ENCODE results near the gene STAT5B.

The STAT5B gene

DNA sequence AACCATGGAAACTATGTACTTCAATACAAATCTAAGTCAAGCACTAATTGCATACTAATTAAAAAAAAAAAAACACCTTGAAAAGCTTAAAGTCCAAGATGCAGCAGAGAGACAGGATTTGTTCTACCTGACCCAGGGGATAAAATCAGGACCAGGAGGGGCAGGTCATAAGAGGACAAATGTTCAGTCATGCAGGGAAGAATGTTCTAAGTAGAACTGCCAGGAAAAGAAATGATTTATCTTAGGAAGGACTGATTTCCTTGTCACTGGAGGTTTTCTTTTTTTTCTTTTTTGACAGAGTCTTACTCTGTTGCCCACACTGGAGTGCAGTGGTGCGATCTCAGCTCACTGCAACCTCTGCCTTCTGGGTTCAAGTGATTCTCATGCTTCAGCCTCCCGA is 72.8 kb downstream of the STAT5B start:
- TF ChIP-seq, protein P1, sequence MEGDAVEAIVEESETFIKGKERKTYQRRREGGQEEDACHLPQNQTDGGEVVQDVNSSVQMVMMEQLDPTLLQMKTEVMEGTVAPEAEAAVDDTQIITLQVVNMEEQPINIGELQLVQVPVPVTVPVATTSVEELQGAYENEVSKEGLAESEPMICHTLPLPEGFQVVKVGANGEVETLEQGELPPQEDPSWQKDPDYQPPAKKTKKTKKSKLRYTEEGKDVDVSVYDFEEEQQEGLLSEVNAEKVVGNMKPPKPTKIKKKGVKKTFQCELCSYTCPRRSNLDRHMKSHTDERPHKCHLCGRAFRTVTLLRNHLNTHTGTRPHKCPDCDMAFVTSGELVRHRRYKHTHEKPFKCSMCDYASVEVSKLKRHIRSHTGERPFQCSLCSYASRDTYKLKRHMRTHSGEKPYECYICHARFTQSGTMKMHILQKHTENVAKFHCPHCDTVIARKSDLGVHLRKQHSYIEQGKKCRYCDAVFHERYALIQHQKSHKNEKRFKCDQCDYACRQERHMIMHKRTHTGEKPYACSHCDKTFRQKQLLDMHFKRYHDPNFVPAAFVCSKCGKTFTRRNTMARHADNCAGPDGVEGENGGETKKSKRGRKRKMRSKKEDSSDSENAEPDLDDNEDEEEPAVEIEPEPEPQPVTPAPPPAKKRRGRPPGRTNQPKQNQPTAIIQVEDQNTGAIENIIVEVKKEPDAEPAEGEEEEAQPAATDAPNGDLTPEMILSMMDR (conservative IDR thresholded peaks at IDR 0.05; ENCODE audit: low read length) = no peak
- DNase-seq (ENCODE audit: low read depth) = no peak
- no peak overlapping the region for H3K4me3 ChIP-seq (ENCODE audit: low read length)

- TF ChIP-seq, protein P1 (conservative IDR thresholded peaks at IDR 0.05; ENCODE audit: low read length) = no peak
- H3K4me3 ChIP-seq (ENCODE audit: low read length) = no peak overlapping the region
- no peak for DNase-seq (ENCODE audit: low read depth)
Observed at GRCh38 chr17:42202696-42203095, 73.5 kb downstream of the STAT5B start.

DNA sequence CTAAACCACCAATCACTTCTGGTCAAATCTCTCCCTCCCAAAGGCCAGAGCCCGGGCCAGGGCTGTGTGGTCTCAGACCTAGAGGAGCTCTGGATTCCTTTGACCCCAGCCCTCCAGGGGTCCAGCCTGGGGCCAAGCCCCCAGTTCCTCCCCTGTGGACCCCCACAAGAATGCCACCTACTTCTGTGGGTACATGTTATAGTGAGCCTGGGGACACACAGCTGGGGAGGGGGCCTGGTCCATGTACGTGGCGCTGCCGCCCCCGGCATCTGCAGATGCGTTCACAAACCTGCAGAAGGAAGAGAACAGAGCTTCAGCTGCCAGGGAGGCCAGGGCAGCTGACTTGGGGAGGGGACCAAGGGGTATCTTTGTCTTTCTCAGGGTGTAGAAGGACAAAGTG is 74.0 kb downstream of the STAT5B start:
- no peak for DNase-seq (ENCODE audit: low read depth)
- TF ChIP-seq, protein P1 (conservative IDR thresholded peaks at IDR 0.05; ENCODE audit: low read length) = no peak
- no peak overlapping the region for H3K4me3 ChIP-seq (ENCODE audit: low read length)

DNA sequence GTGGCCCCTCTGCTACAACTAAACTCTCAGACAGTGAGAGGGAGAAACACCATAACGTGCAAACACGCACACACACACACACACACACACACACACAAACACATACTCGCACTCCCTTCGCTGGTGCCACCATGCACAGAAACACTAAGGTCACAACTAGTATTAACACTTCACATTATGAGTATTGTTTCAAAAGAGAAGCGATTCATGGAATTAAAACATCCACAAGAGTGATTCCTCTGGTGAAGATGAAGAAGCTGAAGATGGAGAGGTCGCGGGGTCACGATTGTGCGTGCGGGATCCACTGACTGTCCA is 74.8 kb downstream of the STAT5B start:
- H3K4me3 ChIP-seq (ENCODE audit: low read length) = no peak overlapping the region
- TF ChIP-seq, protein P1 (conservative IDR thresholded peaks at IDR 0.05; ENCODE audit: low read length) = no peak
- no peak for DNase-seq (ENCODE audit: low read depth)

DNA sequence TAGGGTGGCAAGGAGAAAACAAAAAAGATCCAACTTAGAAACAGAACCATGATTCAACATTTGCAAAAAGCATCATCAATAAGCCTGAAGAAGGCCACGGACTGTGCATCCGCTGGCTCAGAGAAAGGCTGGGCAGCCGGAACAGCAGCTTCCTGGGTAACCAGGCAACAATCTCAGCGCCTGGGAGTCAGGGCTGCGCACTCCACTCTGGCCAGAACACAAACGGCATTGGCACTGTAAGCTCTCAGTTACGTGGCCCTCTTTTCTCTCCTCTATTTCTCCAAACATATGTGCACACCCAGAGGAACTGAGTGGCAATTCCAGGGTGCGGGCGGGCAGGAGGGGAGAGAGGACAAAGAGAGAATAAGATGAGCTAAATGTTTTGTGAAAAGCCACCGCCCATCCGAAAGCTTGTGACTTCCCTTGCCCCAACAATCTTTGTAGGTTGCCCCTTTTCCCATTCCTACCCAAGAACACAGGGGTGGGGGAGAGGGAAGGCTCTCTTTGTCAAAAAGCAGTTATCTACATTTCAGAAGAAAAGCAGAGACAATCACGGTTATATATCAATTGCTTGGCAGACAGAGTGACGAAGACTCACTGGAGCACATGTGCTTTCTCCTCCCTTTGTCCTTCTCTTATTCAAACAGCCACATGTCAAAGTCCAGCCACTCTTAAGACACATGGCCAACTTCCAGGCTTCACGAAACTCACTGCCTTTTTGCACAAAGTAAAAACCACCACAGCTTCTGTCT is 75.3 kb downstream of the STAT5B start:
- DNase-seq (ENCODE audit: low read depth) = peak; percentile 28
- TF ChIP-seq, protein P1 (conservative IDR thresholded peaks at IDR 0.05; ENCODE audit: low read length) = no peak

DNA sequence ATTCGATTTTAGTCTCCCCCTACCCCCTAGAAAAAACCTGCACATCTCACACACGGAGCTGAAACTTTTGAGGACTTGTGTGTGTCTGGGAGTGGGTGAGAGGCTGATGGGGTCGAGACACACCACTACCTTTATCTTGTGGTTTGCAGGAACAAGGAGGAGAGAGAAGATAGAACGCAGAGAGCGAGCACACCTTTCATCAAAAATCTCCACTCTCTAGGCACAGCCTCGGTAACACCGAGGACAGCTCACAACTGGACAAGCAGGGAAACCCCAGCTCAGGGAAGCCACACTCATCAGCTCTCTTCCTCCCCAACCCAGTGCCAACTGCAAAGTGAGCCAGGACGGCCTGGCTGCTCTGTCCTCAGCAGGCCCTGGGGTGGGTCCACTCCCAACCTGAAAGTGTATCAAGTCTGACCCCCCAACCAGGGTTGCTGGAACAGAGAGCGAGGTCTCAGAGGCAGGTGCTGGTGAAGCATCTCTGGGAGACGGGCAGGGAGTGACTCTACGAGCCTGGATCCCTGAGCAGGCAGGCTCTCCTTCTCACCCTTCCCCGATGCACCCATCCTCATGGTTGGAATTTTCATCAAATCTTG is 76.7 kb downstream of the STAT5B start:
- TF ChIP-seq, protein P1 (conservative IDR thresholded peaks at IDR 0.05; ENCODE audit: low read length) = no peak
- H3K4me3 ChIP-seq (ENCODE audit: low read length) = no peak overlapping the region
- DNase-seq (ENCODE audit: low read depth) = no peak

More for the DNA sequence above, 75.3 kb downstream of the STAT5B start:
- no peak overlapping the region for H3K4me3 ChIP-seq (ENCODE audit: low read length)

DNA sequence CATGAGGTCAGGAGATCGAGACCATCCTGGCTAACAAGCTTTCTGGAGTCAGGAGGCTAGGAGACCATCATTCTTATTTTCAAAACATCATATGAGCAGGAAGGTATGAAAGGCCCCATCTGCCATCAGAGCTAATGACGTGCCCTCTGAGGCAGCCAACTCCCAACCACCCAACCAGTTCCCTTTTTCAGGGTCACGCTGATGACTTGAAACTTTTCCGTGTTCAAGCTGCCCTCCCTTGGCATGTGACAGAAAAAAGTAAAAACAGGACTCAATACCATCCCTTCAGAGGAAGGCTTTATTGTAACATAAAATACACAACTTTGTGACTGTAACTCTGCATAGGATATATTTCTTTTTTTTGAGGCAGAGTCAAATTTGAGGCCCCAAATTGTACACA is 77.3 kb downstream of the STAT5B start:
- no peak overlapping the region for H3K4me3 ChIP-seq (ENCODE audit: low read length)
- TF ChIP-seq, protein P1 (conservative IDR thresholded peaks at IDR 0.05; ENCODE audit: low read length) = no peak
- no peak for DNase-seq (ENCODE audit: low read depth)
